Adrenal gland (tissue), 12 donors: Measurements from ENCODE around the gene DENND6B. TPM values are rescaled to one million over a fixed set of nuclear protein-coding genes. Genes with fewer than 3 reads are reported as not detected.

Experiments used
- DNase-seq, 7 donors: peaks; one replicate each; pipeline ENCODE4 v3.0.0-alpha.2; 2019 to 2020
- H3K27ac ChIP-seq, 5 donors: fragments of 200-600 bp; sonication (generic) in 4 of 5; 1 replicate in 3 of 5; 2 replicates in 2 of 5; pipeline versions ENCODE4 v1.5.1 to v1.8.0; 2016 to 2020; ENCODE audit warnings: mild to moderate bottlenecking in 1 of 5
- H3K27me3 ChIP-seq: fragments of 200-600 bp; 2 replicates; pipeline ENCODE4 v1.8.0; 2021
- H3K36me3 ChIP-seq, 2 donors: fragments of 200-600 bp; replicated peaks in 1 of 2; 1 replicate in 1 of 2; 2 replicates in 1 of 2; pipeline versions ENCODE4 v1.5.1 to v1.8.0; 2018 to 2022
- H3K4me1 ChIP-seq, 2 donors: fragments of 200-600 bp; replicated peaks in 1 of 2; 1 replicate in 1 of 2; 2 replicates in 1 of 2; pipeline versions ENCODE4 v1.5.1 to v1.8.0; 2018 to 2021
- H3K4me3 ChIP-seq, 4 donors: fragments of 200-600 bp; sonication (generic) in 3 of 4; one replicate each; pipeline ENCODE4 v1.5.1; 2016 to 2018
- H3K9me3 ChIP-seq, 3 donors: fragments of 200-600 bp; sonication (generic) in 1 of 3; replicated peaks in 1 of 3; 1 replicate in 2 of 3; 2 replicates in 1 of 3; pipeline versions ENCODE4 v1.5.1 to v1.8.0; 2016 to 2021
- CTCF ChIP-seq, 6 experiments: fragments of 450-650 bp in 4 of 6; fragments of 200-600 bp in 2 of 6; sonication (generic) in 1 of 6; IDR thresholded peaks; 1 replicate in 5 of 6; 2 replicates in 1 of 6; pipeline versions ENCODE4 v1.5.1 to v1.8.0; 2016 to 2021; ENCODE audit warnings: antibody characterized with exemption in 6 of 6, mild to moderate bottlenecking in 2 of 6, moderate library complexity in 1 of 6
- POLR2A ChIP-seq, 2 donors: fragments of 450-650 bp; IDR thresholded peaks; one replicate each; pipeline ENCODE4 v1.6.1; 2017; ENCODE audit warnings: antibody characterized with exemption in 2 of 2, mild to moderate bottlenecking in 2 of 2, moderate library complexity in 1 of 2
- WGBS, 4 donors: extraction: QIAGEN DNeasy Blood & Tissue Kit in 2 of 4; methylation state at CpG; one replicate each; pipeline versions ENCODE4 v1.1.5 to v1.1.7; 2013 to 2017; 5-methylcytosine and 5-hydroxymethylcytosine counted together
- intact Hi-C, 2 donors: fragments of 100-400 bp; cut with DNase I; formaldehyde crosslinking; loops; one replicate each; pipeline versions ENCODE4 v1.14.1 to v1.15.0; 2022 to 2023
- polyA plus RNA-seq, 3 donors: library from polyadenylated mRNA; stranded (reverse); fragments of 200-250 nt in 2 of 3; fragments of 350-450 nt in 1 of 3; fragmentation: Illumina TruSeq in 1 of 3; extraction: RNeasy Lipid Tissue Mini Kit (QIAGEN cat#74804) in 1 of 3; gene quantifications; one replicate each; pipeline ENCODE4 v1.2.3, GENCODE V29; 2013 to 2014
- total RNA-seq, 9 donors: library from RNA; depleted of rRNA in 4 of 9; stranded (reverse); fragments of >200 nt in 4 of 9; fragments of 120-200 nt in 1 of 9; fragmentation: NEBNext Ultra II Directional in 1 of 9; extraction: Animal tissue kit (Norgen Biotek cat#: 25700) in 1 of 9; gene quantifications; one replicate each; pipeline versions ENCODE4 v1.1.0 to v1.2.4, GENCODE V29; 2013 to 2023
- donor health status: healthy with polysubstance abuse.
- donor health status: Bipolar disorder and iron deficiency.
- donor health status: DM: yes; HTN: yes; CAD: no.
- donor health status: DM: no; HTN: no; CAD: no.
- donor health status: DM: no; HTN: no; CAD: no.
- donor health status: DM: yes; HTN: yes; CAD: no.

DENND6B gene
- total and polyA plus RNA-seq, 12 donors = 1.8 to 32.7 (median 8.9) TPM

DNA sequence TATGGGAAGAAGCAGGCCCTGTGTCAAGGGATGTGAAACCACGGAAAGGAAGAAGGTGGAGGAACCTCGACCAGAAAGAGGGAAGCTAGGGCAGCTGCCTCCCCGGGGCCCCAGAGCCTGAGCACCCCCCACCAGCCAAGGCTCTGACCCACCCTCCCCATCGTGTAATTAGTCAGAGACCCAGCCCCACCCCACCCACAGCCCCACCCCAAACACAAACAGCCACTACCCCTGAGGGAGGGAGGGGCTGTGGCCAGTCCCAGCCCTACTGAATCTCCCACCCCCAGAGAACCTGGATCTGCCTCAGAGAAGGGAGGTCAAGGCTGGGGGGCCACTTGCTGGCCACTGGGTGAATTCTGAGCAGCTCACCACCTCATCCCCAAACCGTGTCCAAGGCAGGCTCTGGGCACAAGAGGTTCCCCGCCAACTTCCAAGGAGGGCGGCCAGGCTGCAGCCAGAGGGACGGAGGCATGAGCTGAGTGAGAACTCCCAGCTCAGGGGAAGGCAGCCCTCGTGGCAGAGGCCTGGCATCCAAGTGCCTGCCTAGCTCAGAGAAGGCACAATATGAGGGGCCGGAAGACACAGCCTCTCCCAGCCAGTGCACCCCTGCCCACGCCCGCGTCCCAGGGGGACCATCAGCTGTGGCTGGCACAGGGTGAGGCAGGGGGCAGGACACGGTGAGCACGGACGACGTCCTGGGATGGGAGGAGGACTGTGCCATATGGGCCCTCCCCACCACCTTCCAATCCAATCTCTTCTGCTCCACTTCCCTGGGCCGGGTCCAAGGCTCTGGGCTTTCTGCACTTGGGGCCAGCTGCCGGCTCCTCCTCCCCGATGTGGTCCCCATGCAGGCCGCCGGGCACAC lies 22.1 kb downstream of the DENND6B start:
- WGBS, 4 donors = 22 to 28% (median 23%) methylated on average over 9 to 22 of the region's 22 CpGs
- TF ChIP-seq CTCF (IDR thresholded peaks at IDR 0.05) (no peak), POLR2A (IDR thresholded peaks at IDR 0.05) (peak in 1 of 2 donors; percentile 12)
- DNase-seq = peak in 6 of 7 donors; percentile 54 to 81 (median 71)
- no peaks in the 10 kb centered on the region for H3K9me3 ChIP-seq
- no peaks in the 10 kb centered on the region for H3K36me3 ChIP-seq
- H3K27me3 ChIP-seq = no peaks in the 10 kb centered on the region
- peak overlapping the region; percentile 84 to 97 (median 94) for H3K27ac ChIP-seq
- intact Hi-C loops = no loop called here
- peaks cover 81 to 85% of the 10 kb centered on the region in 2 donors for H3K4me1 ChIP-seq
- H3K4me3 ChIP-seq = peak overlapping the region in 1 of 4 donors; percentile 99

DNA sequence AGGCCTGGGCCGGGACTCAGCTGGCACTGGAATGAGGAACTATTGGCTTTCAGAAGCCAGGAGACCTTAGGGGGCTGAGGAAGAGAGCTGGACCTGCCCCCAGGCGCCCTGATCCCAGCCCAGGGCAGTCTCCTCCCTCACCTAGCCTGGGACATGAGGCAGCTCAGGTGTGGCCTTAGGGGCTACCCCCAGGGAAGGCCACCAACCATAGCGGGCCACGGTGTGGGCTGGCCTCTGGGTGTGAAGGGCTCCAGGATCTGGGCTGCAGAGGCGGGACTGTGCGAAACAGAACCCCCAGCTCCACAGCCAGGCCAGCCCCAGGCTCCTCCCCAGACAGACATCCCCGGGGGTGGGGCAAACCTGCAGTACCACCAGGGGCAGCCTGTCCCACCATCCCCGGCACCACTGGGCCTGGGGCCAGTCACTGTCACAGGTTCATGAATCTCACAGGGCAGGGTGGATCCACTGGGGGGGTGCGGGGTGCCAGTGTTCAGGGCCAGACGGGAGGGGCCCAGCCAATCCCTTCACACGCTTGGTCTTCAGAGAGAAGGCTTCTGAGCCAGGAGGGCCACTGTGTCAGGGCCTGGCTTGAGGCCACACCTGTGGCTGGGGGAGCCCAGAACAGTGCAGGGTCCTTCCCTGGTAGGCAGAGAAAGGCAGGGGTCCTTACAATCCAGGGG lies 22.8 kb downstream of the DENND6B start:
- 8 to 22% (median 15%) methylated on average over 5 to 11 of the region's 11 CpGs for WGBS, 4 donors
- Histone ChIP-seq H3K4me3 (peak overlapping the region in 1 of 4 donors; percentile 99), H3K4me1 (peaks cover 81 to 85% of the 10 kb centered on the region in 2 donors), H3K27me3 (no peaks in the 10 kb centered on the region), H3K27ac (peak overlapping the region; percentile 84 to 97 (median 94)), H3K9me3 (no peaks in the 10 kb centered on the region), H3K36me3 (no peaks in the 10 kb centered on the region)
- DNase-seq = peak; percentile 72 to 91 (median 90)
- TF ChIP-seq POLR2A (IDR thresholded peaks at IDR 0.05) = no peak
- TF ChIP-seq CTCF (IDR thresholded peaks at IDR 0.05) = peak in 3 of 6 experiments; percentile 23 to 37 (median 32)
- intact Hi-C loops = no loop called here

GRCh38 chr22:50303515-50303847 lies 23.3 kb downstream of the DENND6B start:
- TF ChIP-seq CTCF (IDR thresholded peaks at IDR 0.05) = no peak
- no peak for TF ChIP-seq POLR2A (IDR thresholded peaks at IDR 0.05)
- no peak for DNase-seq
- H3K4me3 ChIP-seq = peak overlapping the region in 1 of 4 donors; percentile 99

DNA sequence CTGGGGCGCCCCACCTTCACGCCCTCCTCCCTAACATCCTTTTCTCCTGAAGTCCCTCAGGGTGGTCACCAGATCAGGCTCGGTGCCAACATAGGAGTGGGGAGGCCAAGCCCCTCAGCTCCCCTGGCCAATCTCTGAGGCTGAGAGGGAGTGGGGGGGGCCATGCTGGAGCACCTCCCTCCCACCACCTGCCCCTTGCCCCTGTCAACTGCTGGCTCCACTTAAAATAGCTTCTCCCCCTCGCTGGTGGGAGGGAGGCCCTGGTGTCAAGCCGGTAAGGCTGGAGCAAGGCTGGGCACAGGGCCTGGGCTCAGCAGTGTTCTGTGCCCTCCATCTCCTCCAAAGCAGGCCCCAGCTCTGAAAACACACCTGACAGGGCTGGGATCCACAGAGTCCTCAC lies 24.2 kb downstream of the DENND6B start:
- Histone ChIP-seq H3K27me3 (no peaks in the 10 kb centered on the region), H3K9me3 (no peaks in the 10 kb centered on the region), H3K4me1 (peaks cover 83 to 87% of the 10 kb centered on the region in 2 donors), H3K27ac (peak overlapping the region in 4 of 5 donors; percentile 84 to 97 (median 93)), H3K36me3 (no peaks in the 10 kb centered on the region), H3K4me3 (peak overlapping the region in 1 of 4 donors; percentile 99)
- no peak for TF ChIP-seq POLR2A (IDR thresholded peaks at IDR 0.05)
- no peak for TF ChIP-seq CTCF (IDR thresholded peaks at IDR 0.05)
- 17 to 61% (median 50%) methylated on average over 1 to 5 of the region's 5 CpGs for WGBS, 4 donors
- DNase-seq = no peak
- intact Hi-C loops = no loop called here

More at GRCh38 chr22:50303515-50303847, 23.3 kb downstream of the DENND6B start:
- Histone ChIP-seq H3K27me3 (no peaks in the 10 kb centered on the region), H3K9me3 (no peaks in the 10 kb centered on the region), H3K27ac (peak overlapping the region; percentile 84 to 97 (median 94)), H3K4me1 (peaks cover 83 to 85% of the 10 kb centered on the region in 2 donors), H3K36me3 (no peaks in the 10 kb centered on the region)
- intact Hi-C loops = no loop called here
- WGBS, 4 donors = 40 to 50% (median 41%) methylated on average over 1 to 7 of the region's 7 CpGs; no CpG with 5 or more reads in 1 of the 4 donors
